ENCODE data around the gene ZBTB8A.
"Not testable (repeated sequence)": the region's sequence is repeated elsewhere in the genome, so short reads cannot be mapped to it uniquely, and the experiment has no call there.

ZBTB8A gene

GRCh38 chr1:32554288-32554687 lies 15.1 kb downstream of the ZBTB8A start:
- Histone ChIP-seq H3K27me3 (replicated peaks; ENCODE audit: control insufficient read depth, insufficient read depth, low read length) (no peaks in the 10 kb centered on the region), H3K36me3 (ENCODE audit: control insufficient read depth, insufficient read depth, low read length) (no peaks in the 10 kb centered on the region), H3K4me3 (replicated peaks; ENCODE audit: low read depth, low read length) (no peak overlapping the region)
- DNase-seq (ENCODE audit: extremely low read depth, insufficient read length), result no peak
- TF ChIP-seq, protein P1, sequence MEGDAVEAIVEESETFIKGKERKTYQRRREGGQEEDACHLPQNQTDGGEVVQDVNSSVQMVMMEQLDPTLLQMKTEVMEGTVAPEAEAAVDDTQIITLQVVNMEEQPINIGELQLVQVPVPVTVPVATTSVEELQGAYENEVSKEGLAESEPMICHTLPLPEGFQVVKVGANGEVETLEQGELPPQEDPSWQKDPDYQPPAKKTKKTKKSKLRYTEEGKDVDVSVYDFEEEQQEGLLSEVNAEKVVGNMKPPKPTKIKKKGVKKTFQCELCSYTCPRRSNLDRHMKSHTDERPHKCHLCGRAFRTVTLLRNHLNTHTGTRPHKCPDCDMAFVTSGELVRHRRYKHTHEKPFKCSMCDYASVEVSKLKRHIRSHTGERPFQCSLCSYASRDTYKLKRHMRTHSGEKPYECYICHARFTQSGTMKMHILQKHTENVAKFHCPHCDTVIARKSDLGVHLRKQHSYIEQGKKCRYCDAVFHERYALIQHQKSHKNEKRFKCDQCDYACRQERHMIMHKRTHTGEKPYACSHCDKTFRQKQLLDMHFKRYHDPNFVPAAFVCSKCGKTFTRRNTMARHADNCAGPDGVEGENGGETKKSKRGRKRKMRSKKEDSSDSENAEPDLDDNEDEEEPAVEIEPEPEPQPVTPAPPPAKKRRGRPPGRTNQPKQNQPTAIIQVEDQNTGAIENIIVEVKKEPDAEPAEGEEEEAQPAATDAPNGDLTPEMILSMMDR (IDR thresholded peaks at IDR 0.05; ENCODE audit: insufficient read depth, low read length, poor library complexity, severe bottlenecking), result no peak

DNA sequence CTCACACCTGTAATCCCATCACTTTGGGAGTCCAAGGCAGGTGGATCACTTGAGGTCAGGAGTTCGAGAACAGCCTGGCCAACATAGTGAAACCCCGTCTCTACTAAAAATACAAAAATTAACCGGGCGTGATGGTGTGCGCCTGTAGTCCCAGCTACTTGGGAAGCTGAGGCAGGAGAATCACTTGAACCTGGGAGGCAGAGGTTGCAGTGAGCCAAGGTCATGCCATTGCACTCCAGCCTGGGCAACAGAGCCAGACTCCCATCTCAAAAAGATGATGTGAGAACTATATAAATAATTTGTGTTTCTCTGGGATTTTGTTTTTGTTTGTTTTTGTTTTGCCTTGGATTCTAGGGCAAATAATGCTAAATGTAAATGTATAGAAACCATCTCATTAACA lies 17.8 kb downstream of the ZBTB8A start:
- DNase-seq (ENCODE audit: extremely low read depth, insufficient read length); H3K36me3 ChIP-seq (ENCODE audit: control insufficient read depth, insufficient read depth, low read length); H3K27me3 ChIP-seq (replicated peaks; ENCODE audit: control insufficient read depth, insufficient read depth, low read length); H3K4me3 ChIP-seq (replicated peaks; ENCODE audit: low read depth, low read length): not testable (repeated sequence)

DNA sequence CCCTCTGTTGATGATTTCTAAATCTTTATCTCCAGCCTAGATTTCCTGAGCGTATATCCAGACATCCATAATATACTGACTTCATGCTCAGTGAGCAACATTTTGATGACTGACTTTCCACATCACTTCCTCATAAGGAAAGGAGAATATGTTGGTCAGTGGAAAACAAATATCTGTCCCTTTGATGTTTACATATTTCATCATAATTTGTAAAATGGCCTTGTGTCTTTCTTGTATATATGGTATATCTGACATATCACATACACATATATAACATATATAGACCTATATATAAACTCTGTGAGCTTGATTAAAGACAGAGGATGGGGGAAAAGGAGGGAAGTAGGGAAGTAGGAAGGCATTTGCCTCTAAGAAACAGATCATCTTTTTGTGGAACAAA lies 18.6 kb downstream of the ZBTB8A start:
- Histone ChIP-seq H3K4me3 (replicated peaks; ENCODE audit: low read depth, low read length) (no peak overlapping the region), H3K27me3 (replicated peaks; ENCODE audit: control insufficient read depth, insufficient read depth, low read length) (no peaks in the 10 kb centered on the region), H3K36me3 (ENCODE audit: control insufficient read depth, insufficient read depth, low read length) (no peaks in the 10 kb centered on the region)
- no peak for DNase-seq (ENCODE audit: extremely low read depth, insufficient read length)
- TF ChIP-seq, protein P1 (IDR thresholded peaks at IDR 0.05; ENCODE audit: insufficient read depth, low read length, poor library complexity, severe bottlenecking), result no peak

DNA sequence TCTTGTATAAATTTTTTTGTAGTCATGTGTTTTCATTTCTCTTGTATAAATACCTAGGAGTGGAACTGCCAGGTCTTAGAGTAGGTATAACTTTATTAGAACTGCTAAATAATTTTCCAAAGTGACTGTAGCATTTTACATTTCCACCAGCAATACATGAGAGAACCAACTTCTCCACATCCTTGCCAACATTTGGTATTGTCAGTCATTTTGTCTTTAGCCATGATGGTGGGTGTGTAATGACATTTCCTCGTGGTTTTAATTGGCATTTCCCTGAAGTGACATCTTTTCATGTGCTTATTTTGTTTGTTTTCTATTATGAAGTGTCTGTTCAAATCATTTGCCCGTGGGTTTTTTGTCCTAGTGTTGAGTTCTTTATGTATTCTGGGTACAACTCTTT lies 29.7 kb downstream of the ZBTB8A start:
- H3K4me3 ChIP-seq (replicated peaks; ENCODE audit: low read depth, low read length), result no peak overlapping the region
- no peaks in the 10 kb centered on the region for H3K36me3 ChIP-seq (ENCODE audit: control insufficient read depth, insufficient read depth, low read length)
- TF ChIP-seq, protein P1 (IDR thresholded peaks at IDR 0.05; ENCODE audit: insufficient read depth, low read length, poor library complexity, severe bottlenecking), result no peak
- H3K27me3 ChIP-seq (replicated peaks; ENCODE audit: control insufficient read depth, insufficient read depth, low read length), result no peaks in the 10 kb centered on the region
- no peak for DNase-seq (ENCODE audit: extremely low read depth, insufficient read length)

- H3K4me3 ChIP-seq (replicated peaks; ENCODE audit: low read depth, low read length), result no peak overlapping the region
Measured at GRCh38 chr1:32580348-32581017, 41.3 kb downstream of the ZBTB8A start.

GRCh38 chr1:32592943-32593342 lies 53.7 kb downstream of the ZBTB8A start:
- TF ChIP-seq, protein P1 (IDR thresholded peaks at IDR 0.05; ENCODE audit: insufficient read depth, low read length, poor library complexity, severe bottlenecking), result no peak
- DNase-seq (ENCODE audit: extremely low read depth, insufficient read length), result no peak
- Histone ChIP-seq H3K4me3 (replicated peaks; ENCODE audit: low read depth, low read length) (no peak overlapping the region), H3K27me3 (replicated peaks; ENCODE audit: control insufficient read depth, insufficient read depth, low read length) (no peaks in the 10 kb centered on the region), H3K36me3 (ENCODE audit: control insufficient read depth, insufficient read depth, low read length) (no peaks in the 10 kb centered on the region; the same call in 1 of the 2 replicates)

More at GRCh38 chr1:32580348-32581017, 41.3 kb downstream of the ZBTB8A start:
- TF ChIP-seq, protein P1 (IDR thresholded peaks at IDR 0.05; ENCODE audit: insufficient read depth, low read length, poor library complexity, severe bottlenecking), result no peak
- no peaks in the 10 kb centered on the region for H3K27me3 ChIP-seq (replicated peaks; ENCODE audit: control insufficient read depth, insufficient read depth, low read length)
- DNase-seq (ENCODE audit: extremely low read depth, insufficient read length), result no peak
- H3K36me3 ChIP-seq (ENCODE audit: control insufficient read depth, insufficient read depth, low read length), result no peaks in the 10 kb centered on the region
